HG03097 (cell line): ENCODE results near the gene C5orf58.

Experiments
- ATAC-seq: cut with Tn5 transposase; IDR thresholded peaks from one replicate; pipeline ENCODE4 v1.9.1; 2021; ENCODE audit not compliant: unreplicated experiment, low FRiP score

Gene C5orf58, protein sequence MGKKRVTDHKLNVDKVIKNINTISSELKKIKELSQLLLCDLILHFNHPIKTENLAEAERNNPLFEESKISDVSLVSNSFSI

DNA sequence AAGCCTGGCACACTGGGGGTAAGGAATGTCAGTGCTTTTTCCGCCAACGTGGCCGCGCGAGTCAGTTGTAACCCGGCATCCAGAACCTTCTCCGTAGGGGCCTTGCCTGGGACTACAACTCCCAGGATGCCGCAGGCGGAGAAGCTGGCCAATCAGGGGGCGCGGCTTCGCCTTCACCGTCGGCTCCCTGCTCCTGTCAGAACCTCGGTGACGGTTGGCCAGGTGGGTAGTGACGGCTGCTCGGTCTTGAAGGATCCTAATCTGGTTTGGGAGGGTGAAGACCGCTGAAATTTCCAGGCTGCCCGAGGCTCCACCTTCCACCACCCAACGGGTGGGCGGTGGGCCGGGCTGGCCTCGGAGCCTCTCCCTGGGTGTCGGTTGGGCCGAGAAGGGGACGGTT, at the start of gene C5orf58:
Gene C5orf58, plus strand, starts transcription at position 200 of the 400 bp plus-strand sequence. CDS start 1,992 bp downstream, outside the sequence.
- no peak for ATAC-seq

DNA sequence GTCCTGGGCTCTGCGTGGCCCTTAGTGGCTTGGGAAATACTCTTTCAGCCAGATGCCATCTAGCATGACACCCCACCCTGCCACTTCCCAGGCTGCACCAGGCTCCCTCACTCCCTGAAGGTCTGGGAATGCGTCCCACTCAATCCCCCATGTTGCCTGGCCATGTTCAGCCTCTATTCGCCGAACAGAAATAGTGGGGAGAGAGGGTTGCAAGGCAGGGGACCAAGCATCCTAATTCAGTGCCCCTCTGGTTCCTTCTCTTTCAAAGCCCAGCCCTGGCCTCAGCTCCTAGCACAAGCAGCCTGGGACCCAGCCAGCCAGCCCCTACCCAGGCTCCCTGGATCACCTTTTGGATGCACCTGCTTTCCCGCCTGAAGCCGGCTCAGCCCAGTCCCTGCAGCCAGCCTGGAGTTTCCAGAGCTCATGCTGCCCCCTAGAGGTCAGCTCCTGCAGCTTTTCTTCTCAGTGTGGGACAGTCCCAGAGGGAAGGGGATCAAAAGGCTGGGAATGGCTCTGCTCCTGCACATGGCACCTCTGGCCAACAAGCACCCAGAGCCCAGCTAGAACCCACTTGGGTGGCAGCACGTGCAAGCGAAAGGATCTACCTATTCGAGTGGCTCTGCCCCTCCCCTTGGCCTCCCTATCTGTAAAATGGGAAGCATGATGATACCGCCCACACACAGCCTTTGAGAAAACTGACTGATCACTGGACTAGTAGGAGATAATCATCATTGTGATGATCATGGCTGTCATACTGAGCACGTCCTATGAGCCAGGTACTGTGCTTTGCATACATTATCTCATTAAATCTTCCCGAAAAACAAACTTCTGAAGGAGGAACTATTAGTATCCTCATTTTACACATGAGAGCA, 48.7 kb upstream of the C5orf58 start:
- ATAC-seq: no peak

DNA sequence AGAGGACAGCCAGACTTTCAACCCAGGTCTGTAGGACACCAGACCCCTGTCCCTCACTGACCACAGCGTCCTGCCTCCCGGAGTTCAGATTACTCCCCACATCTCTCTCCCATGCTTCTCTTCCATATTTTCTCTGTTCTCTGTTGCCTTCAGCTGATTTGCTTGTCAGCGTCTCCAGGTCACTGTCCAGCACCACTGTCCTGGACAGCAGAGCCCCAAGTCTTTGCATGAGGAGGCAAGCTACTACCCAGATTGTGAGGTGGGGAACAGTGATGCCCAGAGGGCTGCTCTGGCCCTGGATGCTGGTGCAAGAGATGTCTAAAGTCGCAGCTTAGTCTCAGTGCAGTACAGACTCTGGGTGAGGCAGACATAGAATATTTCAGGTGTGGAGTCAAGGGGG, 48.0 kb upstream of the C5orf58 start:
- ATAC-seq: no peak

DNA sequence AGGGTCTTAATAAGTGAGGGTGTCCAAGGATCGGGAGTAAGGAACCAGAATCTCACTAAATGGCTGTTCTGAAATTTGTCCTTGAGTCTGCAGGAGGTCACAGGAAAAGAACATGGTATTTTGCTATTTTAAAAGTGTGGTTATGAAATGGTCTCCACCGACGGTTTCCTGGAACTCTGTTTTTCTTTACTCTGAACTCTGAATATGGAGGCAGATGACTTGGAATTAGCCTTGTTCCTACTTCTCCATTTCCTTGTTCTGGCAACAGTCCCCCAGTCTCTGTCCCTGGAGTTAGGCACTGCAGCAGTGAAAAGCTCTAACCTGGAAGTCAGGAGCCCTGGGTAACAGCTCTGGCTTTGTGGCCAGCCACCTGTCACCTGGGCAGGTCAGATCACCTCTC, 46.6 kb upstream of the C5orf58 start:
- ATAC-seq: no peak

DNA sequence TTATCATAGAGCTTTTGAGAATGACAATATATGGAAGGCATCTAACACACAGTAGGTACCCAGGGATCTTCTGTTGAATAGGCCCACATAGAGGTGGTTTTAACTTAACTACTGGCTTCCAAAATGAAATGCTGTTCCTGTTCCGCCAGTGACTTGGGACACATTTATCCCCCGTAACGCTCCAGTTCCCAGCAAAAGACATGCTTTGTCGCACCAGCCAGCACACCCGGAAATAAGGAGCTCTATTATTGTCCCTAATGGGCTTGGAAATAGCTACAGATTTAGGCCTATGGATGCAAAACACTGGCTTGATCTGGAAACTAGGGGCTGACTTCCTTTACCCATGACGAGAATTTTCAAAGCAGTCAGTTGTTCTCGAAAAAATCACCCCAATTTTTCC, 45.9 kb upstream of the C5orf58 start:
- no peak for ATAC-seq

DNA sequence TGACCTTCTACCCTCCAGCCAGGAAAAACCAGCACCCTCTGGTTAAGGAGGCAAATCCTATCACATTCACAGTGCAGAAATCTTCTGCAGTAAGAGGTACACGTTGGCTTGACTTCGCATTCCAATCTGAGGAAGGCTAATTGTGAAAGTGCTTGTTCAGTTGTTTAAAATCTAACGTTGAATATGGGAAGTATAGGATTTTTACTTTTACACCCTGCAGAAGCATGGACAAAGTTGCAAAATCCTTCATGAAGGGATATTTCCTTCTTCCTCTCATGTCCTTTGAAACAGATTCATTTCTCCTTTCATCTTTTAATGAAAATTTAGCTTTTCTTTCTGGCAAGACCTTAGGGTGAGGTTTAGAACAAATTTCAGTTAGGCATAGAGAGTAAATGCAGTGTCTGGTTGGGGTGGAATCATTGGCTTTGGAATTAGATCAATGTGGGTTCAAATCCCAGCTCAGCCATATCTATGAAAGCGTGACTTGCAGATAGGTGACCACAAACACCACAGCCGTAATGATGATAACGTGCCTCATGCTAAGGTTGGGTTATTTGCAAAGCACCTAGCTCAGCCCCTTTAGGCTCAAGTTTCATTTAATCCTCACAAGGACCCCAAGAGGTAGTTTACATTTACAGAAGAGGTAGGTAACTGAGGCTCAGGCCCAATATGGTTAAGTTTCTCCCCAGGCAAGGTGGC, 42.2 kb upstream of the C5orf58 start:
- ATAC-seq: no peak

DNA sequence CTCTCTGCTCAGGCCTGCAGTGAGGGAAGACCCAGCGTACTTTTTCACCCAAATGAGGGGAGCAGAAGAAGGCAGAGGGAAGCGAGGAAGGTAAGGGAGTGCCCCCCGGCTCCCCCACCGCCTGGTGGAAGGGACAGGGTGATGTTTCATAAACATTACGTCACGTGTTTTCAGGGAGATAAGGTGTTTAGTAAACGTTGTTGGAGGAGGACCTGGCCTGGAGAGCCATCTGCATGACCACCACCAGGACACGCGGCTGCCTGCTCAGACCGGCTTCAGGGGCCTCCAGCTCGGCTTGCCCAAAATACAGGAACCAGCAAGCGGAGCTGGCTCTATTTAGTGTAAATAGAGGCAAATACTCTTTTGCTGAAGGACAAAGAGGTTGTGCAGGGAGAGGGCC, 40.0 kb upstream of the C5orf58 start:
- no peak for ATAC-seq

DNA sequence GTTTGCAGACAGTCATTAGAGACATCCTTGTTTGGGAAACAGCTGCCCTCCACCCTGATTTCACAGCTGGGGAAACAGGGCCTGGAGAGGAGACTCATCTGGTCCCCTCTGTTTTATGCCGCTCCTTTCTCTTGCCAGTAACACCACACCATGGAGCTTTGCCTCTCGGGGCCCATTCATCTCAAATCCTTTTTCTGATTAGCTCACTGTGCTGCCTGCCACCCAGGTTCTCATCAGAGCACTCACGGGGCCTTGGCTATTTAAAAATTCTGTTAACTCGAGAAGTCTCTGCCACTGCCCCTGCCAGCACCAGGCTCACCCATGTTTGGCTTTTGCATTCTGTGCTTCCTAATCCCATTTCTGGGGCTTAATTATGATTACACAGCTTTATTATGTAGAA, 36.8 kb upstream of the C5orf58 start:
- no peak for ATAC-seq

DNA sequence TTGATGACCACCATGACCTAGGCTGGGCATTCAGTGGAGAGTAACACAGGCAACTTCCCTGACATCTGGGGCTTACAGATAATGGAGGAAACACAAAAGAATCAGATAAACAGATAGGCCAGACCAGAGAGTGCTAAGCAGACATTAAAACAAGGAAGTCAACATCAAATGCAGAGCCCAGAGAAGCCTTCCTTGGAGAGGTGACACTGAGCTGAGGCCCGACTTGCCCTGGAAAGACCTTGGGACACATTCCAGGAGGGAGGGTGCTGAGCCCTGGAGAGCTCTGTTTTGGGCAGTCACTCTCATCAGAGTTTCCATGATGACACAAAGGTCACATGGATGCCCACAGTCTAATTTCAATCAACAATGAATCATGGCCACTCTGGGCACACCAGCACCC, 31.9 kb upstream of the C5orf58 start:
- ATAC-seq: no peak

DNA sequence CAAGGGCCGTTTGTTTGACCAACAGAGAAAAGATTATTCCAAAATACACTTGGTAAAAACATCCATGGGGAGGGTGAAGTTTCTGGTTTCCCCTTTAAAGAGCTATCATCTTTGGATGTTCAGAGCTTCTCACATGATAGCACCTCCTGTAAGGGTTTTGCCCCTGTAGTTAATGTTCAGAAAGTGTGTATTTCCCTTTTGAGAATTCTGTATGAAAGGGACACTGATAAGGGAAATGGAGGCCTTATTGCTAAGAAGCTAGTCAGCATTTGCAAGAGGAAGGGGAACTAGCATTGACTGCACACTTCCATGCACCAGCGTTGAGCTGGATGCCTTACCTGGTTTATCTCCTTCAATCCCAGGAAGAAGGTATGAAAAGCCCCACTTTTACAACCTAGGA, 31.5 kb upstream of the C5orf58 start:
- ATAC-seq: no peak

DNA sequence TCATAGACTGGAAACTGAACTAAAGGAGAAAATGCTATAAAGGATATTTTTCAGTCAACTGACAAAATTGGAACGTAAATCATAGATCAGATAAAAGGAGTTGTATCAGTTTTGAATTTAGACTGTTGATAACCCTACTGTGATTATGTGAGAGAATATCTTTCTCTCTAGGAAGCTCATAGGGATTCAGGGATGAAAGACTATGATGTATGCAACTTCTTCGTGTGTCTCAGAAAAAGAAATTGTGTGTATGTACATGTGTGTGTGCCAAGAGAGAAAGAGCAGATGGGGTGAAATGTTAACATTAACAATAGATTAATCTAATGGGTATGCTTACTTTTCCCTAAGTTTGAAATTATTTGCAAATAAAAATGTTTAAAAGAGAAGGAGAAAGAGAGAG, 30.7 kb upstream of the C5orf58 start:
- ATAC-seq: no peak

DNA sequence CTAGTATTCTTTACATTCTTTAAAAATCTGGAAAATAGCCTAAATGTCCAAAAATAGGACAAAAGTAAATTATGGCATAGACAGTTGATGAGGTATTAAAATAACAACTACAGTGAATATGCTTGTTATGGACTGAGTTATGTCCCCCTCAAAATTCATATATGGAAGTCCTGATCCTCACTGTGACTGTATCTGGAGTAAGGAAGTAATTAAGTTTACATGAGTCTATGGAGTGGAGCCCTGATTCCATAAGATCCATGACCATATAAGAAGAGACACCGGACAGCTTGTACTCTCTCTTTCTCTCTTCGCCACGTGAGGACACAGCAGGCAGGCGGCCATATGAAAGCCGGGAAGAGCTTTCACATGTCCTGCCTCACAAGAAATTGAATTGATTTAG, 28.6 kb upstream of the C5orf58 start:
- no peak for ATAC-seq

DNA sequence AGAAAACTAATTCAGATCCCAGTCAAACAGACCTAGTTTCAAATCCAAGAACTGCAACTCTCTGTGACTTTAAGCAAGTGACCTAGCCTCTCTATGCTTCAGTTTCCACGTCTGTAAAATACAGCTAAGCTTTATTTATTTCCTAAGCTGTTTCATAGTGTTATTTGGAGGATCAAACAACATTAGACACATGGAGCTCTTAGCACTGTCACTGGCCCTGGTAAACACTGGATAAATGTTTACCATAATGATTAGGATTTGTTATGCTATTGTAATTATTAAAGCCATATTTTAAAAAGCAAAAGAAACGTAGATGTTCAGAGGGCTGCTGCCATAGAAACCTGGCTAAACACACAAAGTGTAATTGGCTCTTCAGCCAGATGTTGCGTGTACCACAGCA, 26.6 kb upstream of the C5orf58 start:
- no peak for ATAC-seq

DNA sequence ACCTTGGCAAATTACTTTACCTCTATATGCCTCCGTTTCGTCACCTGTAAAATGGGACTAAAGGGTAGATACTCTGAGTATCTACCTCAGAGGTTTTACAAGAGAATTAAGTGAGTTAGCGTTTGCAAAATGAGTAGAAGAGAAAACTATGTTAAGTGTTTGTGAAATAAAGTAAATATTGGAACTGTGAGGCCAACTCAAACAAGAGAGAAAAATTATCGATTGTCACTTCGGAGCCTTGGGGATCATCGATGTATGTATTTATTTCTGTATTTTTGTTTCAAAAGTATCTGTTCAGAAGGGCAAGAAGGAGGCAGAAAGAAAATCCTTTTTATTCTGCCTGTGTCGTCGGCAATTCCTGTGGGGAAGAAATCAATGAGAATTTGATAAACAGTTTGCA, 25.8 kb upstream of the C5orf58 start:
- ATAC-seq: no peak

DNA sequence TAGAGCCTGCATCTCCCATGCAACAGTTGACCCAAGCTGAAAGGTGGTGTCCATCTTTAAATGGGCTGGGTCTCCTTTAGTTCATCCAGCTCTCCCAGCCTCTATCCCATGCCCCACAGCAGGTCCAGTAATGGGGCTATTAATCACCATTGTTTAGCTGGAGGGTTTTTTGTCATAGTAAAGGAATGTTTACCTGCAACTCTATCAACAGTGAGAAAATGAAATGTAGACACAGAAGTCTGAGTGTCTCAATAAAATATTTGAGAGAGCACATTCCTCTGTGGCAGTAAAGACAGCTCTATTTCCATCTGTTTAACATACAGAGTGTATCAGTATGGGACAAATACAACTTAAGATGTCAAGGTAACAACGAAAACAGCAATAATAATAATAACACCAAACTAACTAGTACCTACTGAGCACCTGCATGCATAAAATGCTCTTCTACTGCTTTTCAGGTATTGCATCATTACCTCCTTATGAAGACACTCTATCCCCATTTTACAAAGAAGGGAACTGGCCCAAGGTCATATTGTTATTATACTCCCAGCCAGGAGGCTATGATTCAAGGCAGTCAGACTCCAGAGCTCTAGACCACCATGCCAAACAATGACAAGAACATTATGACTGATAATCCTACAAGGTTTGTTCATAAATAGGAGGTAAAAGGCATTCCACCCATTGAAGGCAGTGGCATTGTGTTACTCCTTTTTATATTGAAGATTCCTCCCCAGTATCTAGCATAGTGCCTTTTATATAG, 21.0 kb upstream of the C5orf58 start:
- ATAC-seq: no peak

DNA sequence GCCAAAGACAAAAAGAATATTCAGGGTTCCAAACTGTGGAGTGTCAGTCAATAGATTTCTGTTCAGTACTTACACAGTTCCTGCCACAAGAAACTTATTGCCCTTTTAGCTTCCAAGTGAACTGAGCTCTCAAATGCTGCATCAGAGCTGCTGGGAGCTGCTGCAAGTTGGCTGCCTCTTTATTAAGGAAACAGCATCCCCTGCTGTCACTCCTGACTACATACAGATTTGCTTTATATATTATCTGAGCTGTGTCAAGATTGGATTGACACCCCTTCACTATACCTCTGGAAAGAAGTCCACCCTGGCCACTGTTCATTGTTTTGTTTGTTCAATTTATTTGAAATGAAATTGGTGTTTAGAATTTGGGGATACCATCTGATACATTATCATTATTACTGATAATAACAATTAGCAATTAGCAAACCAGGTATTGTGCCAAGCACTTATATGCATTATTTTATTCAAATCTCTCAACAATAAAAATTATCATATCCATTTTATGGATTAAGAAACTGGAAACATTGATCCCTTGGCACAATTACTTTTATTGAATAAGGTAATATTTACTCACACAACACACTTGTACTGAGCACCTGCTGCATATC, 16.4 kb upstream of the C5orf58 start:
- ATAC-seq: no peak

DNA sequence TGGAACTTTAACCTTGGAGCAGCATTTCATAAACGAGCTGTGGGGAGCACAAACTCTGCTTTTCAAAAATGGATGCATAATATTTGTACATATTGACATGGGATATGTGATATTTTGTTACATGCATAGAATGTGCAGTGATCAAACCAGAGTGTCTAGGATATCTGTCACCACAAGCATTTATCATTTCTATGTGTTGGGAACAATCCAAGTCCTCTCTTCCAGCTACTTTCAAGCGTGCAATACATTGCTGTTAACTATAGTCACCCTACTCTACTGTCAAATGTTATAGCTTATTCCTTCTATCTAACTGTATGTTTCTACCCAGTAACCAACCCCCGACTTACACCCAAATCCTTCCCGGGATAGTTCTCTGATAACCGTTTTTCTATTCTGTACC, 15.0 kb upstream of the C5orf58 start:
- no peak for ATAC-seq

DNA sequence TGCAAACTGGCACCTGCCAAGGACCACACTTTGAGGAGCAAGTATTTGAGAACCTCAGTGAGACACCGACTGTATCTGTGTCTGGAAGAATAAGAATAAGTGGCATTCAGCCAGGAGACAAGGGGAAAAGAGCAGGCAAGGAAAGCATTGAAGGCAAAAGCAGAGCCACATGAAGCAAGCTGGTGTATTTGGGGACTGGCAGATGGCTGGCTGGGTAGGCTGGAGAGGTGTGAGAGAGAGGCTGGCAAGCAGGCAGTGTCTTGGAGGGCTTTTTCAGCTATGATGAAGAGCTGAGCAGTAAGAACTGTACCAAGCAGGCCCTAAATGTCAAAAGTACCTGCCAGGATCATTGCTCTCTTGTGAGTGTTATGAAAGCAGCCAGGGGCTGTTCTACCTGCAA, 14.1 kb upstream of the C5orf58 start:
- no peak for ATAC-seq

DNA sequence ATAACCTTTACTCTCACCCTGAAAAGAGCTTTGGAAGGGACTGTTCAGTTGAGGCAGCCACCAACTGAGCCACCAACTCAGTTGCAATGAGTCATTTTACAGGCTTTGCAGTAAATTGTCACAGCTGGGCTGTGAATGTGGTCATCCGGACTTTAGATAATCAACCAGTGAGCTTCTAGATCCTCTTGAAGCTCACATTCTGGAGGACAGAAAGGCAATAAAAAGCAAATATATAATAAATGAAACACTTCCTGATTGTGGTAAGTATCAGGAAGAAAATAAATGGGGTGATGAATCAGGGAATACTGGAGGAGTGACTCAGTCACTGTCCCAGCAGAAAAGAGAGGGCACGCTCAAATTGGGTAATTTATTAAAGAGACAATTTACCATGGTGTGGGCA, 13.2 kb upstream of the C5orf58 start:
- no peak for ATAC-seq

DNA sequence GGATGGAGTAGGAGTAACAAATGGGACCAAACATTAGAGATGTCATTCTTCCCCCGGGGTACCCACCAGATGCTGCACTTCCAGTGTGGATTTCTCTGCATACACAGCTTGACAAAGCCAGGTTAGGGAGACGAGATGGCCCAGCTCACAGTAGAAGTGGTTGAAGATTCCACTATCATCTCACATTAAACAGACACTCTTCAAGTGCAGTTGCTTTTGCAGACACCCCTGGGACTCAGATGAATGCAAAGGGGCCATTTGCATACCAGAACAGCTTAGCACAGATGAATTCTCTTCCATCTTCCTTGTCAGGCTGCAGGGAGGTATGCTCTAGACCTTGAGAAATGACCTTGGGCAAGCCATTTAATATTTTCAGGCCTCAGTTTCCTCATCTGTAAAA, 12.6 kb upstream of the C5orf58 start:
- ATAC-seq: no peak

DNA sequence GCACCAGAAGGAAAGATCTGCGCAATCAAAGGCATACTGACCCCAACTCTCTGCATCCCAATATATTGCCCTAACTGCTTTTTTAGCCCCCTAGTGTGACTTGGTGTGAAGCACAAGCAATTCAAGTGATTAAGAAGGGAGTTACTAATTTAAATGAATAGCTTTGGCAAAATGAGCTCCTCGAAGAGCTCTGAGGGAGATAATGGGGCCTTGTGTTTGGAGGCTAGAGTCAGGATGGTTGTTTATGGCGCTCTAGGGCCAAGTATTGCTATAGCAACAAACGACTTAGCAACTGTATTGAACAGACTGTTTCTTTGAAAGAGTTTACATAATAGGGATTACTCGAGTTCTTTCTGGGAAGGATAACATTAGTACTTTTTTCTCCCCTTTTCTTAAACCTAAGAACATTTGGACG, 11.5 kb upstream of the C5orf58 start:
- no peak for ATAC-seq
